Neural cell (in vitro differentiated cells): ENCODE measurements around the gene RNGTT. TPM values are rescaled to one million over a fixed set of nuclear protein-coding genes. Genes with fewer than 3 reads are reported as not detected.

ENCODE experiments used
- H2AFZ ChIP-seq: fragments of 200-600, 300-800 bp; sonication (generic), shearing (Covaris generic); 2 replicates; pipeline ENCODE4 v1.6.0; 2014; ENCODE audit warnings: low read depth, mild to moderate bottlenecking, antibody characterized with exemption, low read length, moderate library complexity
- H3F3A ChIP-seq: fragments of 200-600 bp; shearing (Covaris generic); 2 replicates; pipeline ENCODE4 v1.6.1; 2016; ENCODE audit warnings: mild to moderate bottlenecking, moderate library complexity, mixed read lengths, antibody characterized with exemption, low read length; ENCODE audit not compliant: insufficient read depth, poor library complexity, severe bottlenecking
- H3K27ac ChIP-seq: fragments of 200-600, 300-800 bp; sonication (generic), shearing (Covaris generic); 2 replicates; pipeline ENCODE4 v1.5.1; 2014; ENCODE audit warnings: mild to moderate bottlenecking, low read length, moderate library complexity
- H3K27me3 ChIP-seq: fragments of 300-800, 200-600 bp; sonication (generic), shearing (Covaris generic); 2 replicates; pipeline ENCODE4 v1.6.0; 2014; ENCODE audit warnings: mild to moderate bottlenecking, low read depth, low read length, moderate library complexity; ENCODE audit not compliant: insufficient read depth
- H3K36me3 ChIP-seq: fragments of 300-800, 200-600 bp; sonication (generic), shearing (Covaris generic); 2 replicates; pipeline ENCODE4 v1.5.1; 2014; ENCODE audit warnings: mild to moderate bottlenecking, antibody characterized with exemption, low read length, moderate library complexity; ENCODE audit not compliant: insufficient read depth
- H3K4me2 ChIP-seq: fragments of 300-800, 200-600 bp; sonication (generic), shearing (Covaris generic); 2 replicates; pipeline ENCODE4 v1.6.0; 2014; ENCODE audit warnings: mild to moderate bottlenecking, low read length
- H3K4me3 ChIP-seq: fragments of 300-800, 200-600 bp; sonication (generic), shearing (Covaris generic); 2 replicates; pipeline ENCODE4 v1.5.1; 2014; ENCODE audit warnings: mild to moderate bottlenecking, low read length, moderate library complexity
- H3K79me2 ChIP-seq: fragments of 200-600 bp; shearing (Covaris generic); replicated peaks from 2 replicates; pipeline ENCODE4 v1.6.0; 2014; ENCODE audit warnings: mild to moderate bottlenecking, low read length, moderate library complexity; ENCODE audit not compliant: insufficient read depth
- H3K9ac ChIP-seq: fragments of 300-800, 200-600 bp; sonication (generic), shearing (Covaris generic); 2 replicates; pipeline ENCODE4 v1.6.1; 2016; ENCODE audit warnings: mild to moderate bottlenecking, low read length, mixed read lengths
- H3K9me2 ChIP-seq: fragments of 200-600 bp; shearing (Covaris generic); 2 replicates; pipeline ENCODE4 v1.6.1; 2016; ENCODE audit warnings: mild to moderate bottlenecking, low read length, mixed read lengths; ENCODE audit not compliant: insufficient read depth
- H3K9me3 ChIP-seq: fragments of 200-600, 300-800 bp; sonication (generic), shearing (Covaris generic); 2 replicates; pipeline ENCODE4 v1.6.1; 2016; ENCODE audit warnings: mild to moderate bottlenecking, mixed run types, low read length, moderate library complexity, mixed read lengths
- H4K20me1 ChIP-seq: fragments of 200-600 bp; shearing (Covaris generic); 2 replicates; pipeline ENCODE4 v1.6.1; 2016; ENCODE audit warnings: mild to moderate bottlenecking, mixed run types; ENCODE audit not compliant: insufficient read depth
- CTCF ChIP-seq: fragments of 450-650 bp; IDR thresholded peaks from 2 replicates; pipeline ENCODE4 v1.5.1; 2014; ENCODE audit warnings: antibody characterized with exemption, mild to moderate bottlenecking, moderate library complexity; ENCODE audit not compliant: poor library complexity, severe bottlenecking
- EP300 ChIP-seq: fragments of 450-650 bp; conservative IDR thresholded peaks from 2 replicates; pipeline ENCODE4 v1.6.1; 2014; ENCODE audit warnings: antibody characterized with exemption, mild to moderate bottlenecking, moderate library complexity; ENCODE audit not compliant: poor library complexity, severe bottlenecking
- EZH2 ChIP-seq: fragments of 200-600, 300-800 bp; shearing (Covaris generic), sonication (generic); IDR thresholded peaks from 2 replicates; pipeline ENCODE4 v1.6.1; 2014; ENCODE audit warnings: antibody characterized with exemption, low read length, borderline replicate concordance, mild to moderate bottlenecking; ENCODE audit not compliant: insufficient read depth, poor library complexity, severe bottlenecking
- MXI1 ChIP-seq: fragments of 450-650 bp; conservative IDR thresholded peaks from 2 replicates; pipeline ENCODE4 v1.6.1; 2014; ENCODE audit warnings: antibody characterized with exemption, mild to moderate bottlenecking; ENCODE audit not compliant: poor library complexity, severe bottlenecking
- POLR2AphosphoS5 ChIP-seq: IDR thresholded peaks from 2 replicates; pipeline ENCODE4 v1.6.1; 2012
- RAD21 ChIP-seq: fragments of 450-650 bp; conservative IDR thresholded peaks from 2 replicates; pipeline ENCODE4 v1.6.1; 2014; ENCODE audit warnings: antibody characterized with exemption, mild to moderate bottlenecking, moderate library complexity
- REST ChIP-seq: IDR thresholded peaks from 2 replicates; pipeline ENCODE4 v1.6.1; 2012; ENCODE audit warnings: borderline replicate concordance
- SMC3 ChIP-seq: fragments of 450-650 bp; conservative IDR thresholded peaks from 2 replicates; pipeline ENCODE4 v1.6.1; 2014; ENCODE audit warnings: antibody characterized with exemption, mild to moderate bottlenecking, moderate library complexity; ENCODE audit not compliant: poor library complexity
- TAF1 ChIP-seq: IDR thresholded peaks from 2 replicates; pipeline ENCODE4 v1.6.1; 2012; ENCODE audit warnings: low read depth
- polyA plus RNA-seq: library from polyadenylated mRNA; depleted of rRNA; stranded (reverse); fragments of >200 nt; gene quantifications from 2 replicates; pipeline ENCODE4 v1.2.3, GENCODE V29; 2014

Gene RNGTT
- polyA plus RNA-seq, 1 donor from 2014 or later = 28.3 TPM

- Histone ChIP-seq H4K20me1 (no peaks in the 10 kb centered on the region), H3K79me2 (no peaks in the 10 kb centered on the region), H3F3A (no peaks in the 10 kb centered on the region), H3K4me3 (no peak overlapping the region), H3K9ac (no peak overlapping the region), H3K4me2 (no peak overlapping the region), H3K9me3 (no peaks in the 10 kb centered on the region), H3K9me2 (no peaks in the 10 kb centered on the region), H2AFZ (no peak overlapping the region), H3K27ac (no peak overlapping the region), H3K27me3 (no peaks in the 10 kb centered on the region), H3K36me3 (no peaks in the 10 kb centered on the region)
- TF ChIP-seq CTCF = no peak
Observed at GRCh38 chr6:88808381-88808780, 155.0 kb downstream of the RNGTT start.

- no peaks in the 10 kb centered on the region for H3K9me2 ChIP-seq
- no peak for TF ChIP-seq EP300
- no peak for TF ChIP-seq MXI1
- no peak for TF ChIP-seq RAD21
- TF ChIP-seq EZH2 = no peak
- H3F3A ChIP-seq = no peaks in the 10 kb centered on the region
- no peaks in the 10 kb centered on the region for H3K36me3 ChIP-seq
- no peak overlapping the region for H2AFZ ChIP-seq
- no peaks in the 10 kb centered on the region for H4K20me1 ChIP-seq
- no peaks in the 10 kb centered on the region for H3K79me2 ChIP-seq
- H3K4me3 ChIP-seq = no peak overlapping the region
- no peaks in the 10 kb centered on the region for H3K9me3 ChIP-seq
- H3K9ac ChIP-seq = no peak overlapping the region
- H3K4me2 ChIP-seq = no peak overlapping the region
- no peaks in the 10 kb centered on the region for H3K27me3 ChIP-seq
- H3K27ac ChIP-seq = no peak overlapping the region
Observed at GRCh38 chr6:88807622-88808021, 155.8 kb downstream of the RNGTT start.

GRCh38 chr6:88806728-88807127, 156.7 kb downstream of the RNGTT start:
- TF ChIP-seq POLR2AphosphoS5 (no peak), EP300 (no peak), EZH2 (no peak), RAD21 (no peak), REST (no peak), SMC3 (no peak), MXI1 (no peak), TAF1 (no peak), CTCF (no peak)

More at GRCh38 chr6:88806728-88807127, 156.7 kb downstream of the RNGTT start:
- no peak overlapping the region for H2AFZ ChIP-seq
- H3K27ac ChIP-seq = no peak overlapping the region
- no peaks in the 10 kb centered on the region for H3K79me2 ChIP-seq
- H3K9me2 ChIP-seq = no peaks in the 10 kb centered on the region
- H3K4me3 ChIP-seq = no peak overlapping the region
- no peaks in the 10 kb centered on the region for H3F3A ChIP-seq
- H3K9ac ChIP-seq = no peak overlapping the region
- H4K20me1 ChIP-seq = no peaks in the 10 kb centered on the region
- H3K9me3 ChIP-seq = no peaks in the 10 kb centered on the region
- no peaks in the 10 kb centered on the region for H3K27me3 ChIP-seq
- no peaks in the 10 kb centered on the region for H3K36me3 ChIP-seq
- H3K4me2 ChIP-seq = no peak overlapping the region
